M059J (cell line): ENCODE measurements around the gene TRIM41. TPM values are rescaled to one million over a fixed set of nuclear protein-coding genes. Genes with fewer than 3 reads are reported as not detected.
A peak's percentile ranks its signal among the peaks of the same experiment; 100 is the strongest.
"Not testable (repeated sequence)": the region's sequence is repeated elsewhere in the genome, so short reads cannot be mapped to it uniquely, and the experiment has no call there.

Experiments used
- DNase-seq: peaks from one replicate; pipeline ENCODE4 v3.0.0-alpha.2; 2012; ENCODE audit warnings: low read depth
- total RNA-seq: library from RNA; depleted of rRNA; stranded (reverse); fragments of >200 nt; shearing (Covaris generic); gene quantifications from 2 replicates; pipeline ENCODE4 v1.2.3, GENCODE V29; 2014

TRIM41 gene
- total RNA-seq, 1 experiment from 2014 or later = 9.0 TPM

DNA sequence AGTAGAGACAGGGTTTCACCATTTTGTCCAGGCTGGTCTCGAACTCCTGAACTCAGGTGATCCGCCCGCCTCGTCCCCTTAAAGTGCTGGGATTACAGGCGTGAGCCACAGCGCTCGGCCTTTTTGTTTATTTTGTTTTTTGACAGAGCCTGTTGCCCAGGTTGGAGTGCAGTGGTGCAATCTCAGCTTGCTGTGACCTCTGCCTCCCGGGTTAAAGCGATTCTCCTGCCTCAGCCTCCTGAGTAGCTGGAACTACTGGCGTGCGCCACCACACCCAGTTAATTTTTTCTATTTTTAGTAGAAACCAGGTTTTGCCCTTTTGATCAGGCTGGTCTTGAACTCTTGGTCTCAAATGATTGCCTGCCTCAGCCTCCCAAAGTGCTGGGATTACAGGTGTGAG is 12.9 kb upstream of the TRIM41 start:
- not testable (repeated sequence) for DNase-seq

- DNase-seq = not testable (repeated sequence)
Measured at GRCh38 chr5:181210698-181211097, 12.4 kb upstream of the TRIM41 start.

DNA sequence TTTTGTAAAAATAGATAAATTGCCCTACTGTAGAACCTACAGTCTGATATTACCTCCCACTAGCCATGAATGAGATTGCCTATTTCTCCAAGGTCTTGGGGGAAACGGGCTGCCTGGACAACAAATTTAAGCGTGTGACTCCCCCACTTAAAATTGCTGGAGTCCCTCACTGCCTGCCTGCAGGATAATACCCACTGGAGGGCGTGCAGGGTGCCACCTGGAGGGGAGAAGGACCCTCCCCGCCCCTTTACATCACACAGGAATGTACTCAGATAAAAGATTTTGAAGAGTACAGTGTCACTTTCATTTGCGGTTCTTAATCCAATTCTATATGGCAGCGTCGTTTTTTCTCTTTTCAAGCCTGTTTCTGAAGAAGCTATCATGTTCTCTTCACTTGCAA is 11.9 kb upstream of the TRIM41 start:
- no peak for DNase-seq

GRCh38 chr5:181212080-181212479 is 11.0 kb upstream of the TRIM41 start:
- DNase-seq = no peak

- no peak for DNase-seq
Measured at GRCh38 chr5:181212934-181213333, 10.1 kb upstream of the TRIM41 start.

- not testable (repeated sequence) for DNase-seq
Measured at GRCh38 chr5:181214249-181214648, 8.8 kb upstream of the TRIM41 start.

DNA sequence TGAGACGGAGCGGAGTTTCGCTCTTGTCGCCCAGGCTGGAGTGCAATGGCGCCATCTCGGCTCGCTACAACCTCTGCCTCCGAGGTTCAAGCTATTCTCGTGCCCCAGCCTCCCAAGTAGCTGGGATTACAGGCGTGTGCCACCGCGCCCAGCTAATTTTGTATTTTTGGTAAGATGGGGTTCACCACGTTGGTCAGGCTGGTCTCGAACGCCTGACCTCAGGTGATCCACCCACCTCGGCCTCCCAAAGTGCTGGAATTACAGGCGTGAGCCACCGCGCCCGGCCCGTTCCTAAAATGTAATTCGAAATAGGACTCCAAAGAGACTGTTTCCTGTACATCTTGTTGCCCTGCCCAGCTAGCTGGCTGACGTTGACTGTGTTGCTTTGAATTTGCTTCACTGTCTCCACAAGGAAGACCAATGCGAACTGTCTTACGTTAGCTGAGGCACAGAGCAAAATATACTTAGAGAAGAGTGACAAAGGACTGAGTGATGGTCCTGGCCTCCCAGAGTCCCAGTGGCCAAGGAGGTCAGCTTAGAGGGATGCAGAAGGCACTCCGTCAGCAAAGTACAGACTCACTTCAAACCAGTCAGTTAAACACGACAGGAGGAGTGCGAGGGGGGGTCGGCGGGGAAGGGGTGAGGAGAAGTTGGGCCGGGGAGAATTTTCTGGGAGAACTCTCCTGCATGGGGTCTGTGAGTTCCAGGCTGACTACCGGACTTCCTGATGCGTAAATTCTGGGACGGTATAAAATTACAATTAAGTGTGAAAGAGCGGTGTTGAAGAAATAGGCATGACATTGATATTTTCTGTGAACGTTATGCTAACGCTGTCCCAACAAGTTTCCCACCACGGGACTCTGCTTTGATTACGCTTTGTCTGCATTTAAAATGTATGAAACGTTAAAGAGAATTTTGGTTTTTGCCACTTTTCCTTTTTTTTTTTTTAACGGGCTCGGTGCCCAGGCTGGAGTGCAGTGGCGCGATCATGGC is 6.8 kb upstream of the TRIM41 start:
- DNase-seq = no peak

DNA sequence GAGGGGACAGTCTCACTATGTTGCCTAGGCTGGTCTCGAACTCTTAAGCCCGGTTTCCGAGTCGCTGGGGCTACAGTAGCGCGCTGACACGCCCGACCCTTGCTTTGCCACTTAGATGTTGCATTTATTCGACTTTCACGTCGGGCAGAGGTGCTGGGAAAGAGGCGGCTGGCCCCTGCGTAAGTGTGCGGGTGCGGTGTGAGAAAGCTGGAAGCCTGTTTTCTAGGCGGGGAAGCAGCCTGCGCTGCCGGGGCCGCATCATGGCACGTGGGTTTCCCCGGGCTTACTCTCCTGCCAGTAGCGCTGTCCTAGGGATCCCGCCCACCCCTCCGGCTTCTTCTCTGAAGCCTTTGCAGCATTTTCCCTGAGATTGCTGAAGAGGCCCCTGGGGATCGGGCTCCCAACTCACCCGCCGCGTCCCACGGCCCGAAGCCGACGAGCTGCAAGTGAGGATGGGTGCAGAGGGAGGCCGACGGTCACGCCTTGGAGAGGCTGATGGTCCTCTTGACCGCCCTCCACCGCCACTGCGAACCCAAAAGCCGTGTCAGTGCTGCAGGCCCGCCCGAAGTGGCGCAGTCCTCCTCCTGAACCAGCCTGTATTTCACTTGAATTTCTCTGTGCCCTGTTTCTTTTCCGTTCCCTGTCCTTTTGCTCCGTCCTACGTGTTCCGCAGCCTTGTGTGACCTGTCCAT is 5.8 kb upstream of the TRIM41 start:
- DNase-seq = peak; percentile 66

- no peak for DNase-seq
Measured at GRCh38 chr5:181217803-181218062, 5.3 kb upstream of the TRIM41 start.

DNA sequence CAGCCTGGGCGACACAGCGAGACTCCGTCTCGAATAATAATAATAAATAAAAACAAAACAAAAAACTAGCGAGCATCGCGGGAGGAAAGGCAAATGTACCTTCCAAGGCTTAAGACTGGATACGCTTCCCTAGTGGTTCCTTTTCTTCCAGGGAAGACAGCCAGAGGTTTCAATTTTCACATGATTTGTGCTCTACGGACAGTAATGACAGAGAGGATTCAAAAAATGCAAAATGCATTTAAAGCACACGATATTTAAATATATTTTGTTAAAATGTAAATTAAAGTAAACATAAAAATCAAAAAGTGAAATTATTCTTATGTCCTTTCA is 4.3 kb upstream of the TRIM41 start:
- no peak for DNase-seq

DNA sequence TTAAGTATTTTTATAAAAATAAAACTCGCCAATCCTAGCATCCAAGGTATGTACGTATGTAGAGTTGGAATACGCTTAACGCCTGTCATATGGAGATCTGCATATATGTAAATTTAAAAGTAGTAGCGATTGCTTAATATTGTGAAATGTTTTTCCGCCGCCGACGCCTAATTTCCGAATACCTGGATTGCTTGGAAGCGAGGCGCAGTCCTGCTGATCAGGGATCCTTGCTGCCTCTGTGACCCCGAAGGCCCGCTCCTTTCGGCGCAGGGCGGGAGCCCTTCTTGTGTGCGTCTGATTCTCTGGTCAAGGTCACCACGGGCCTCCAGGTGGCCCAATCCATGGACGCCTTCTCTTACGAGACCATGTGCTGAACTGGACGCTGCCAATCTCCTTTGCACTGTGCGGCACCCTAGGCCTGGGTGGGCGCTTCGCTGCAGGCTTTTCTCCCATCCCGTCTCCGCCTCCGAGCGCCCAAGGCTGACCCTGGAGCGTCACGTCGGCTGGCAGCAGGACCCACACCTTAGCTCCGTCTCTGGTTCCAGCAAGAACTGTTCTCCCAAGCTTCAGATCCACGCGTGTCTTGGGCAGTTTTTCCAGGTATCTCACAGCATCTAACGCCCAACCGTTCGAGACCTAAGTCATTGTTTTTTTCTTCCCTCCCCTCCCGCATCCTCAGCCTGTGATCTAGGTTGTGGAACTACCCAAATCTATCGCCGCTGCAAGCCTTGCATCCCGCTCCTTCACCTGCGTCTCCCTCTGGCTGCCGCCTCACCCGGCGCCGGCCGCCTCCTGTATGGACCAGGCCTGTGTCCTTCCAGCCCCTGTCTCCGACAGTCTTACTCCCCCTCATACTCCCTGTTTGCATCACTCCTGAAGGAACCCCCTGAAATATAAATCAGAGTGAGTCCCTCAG is 3.6 kb upstream of the TRIM41 start:
- no peak for DNase-seq

GRCh38 chr5:181220178-181220515 is 2.9 kb upstream of the TRIM41 start:
- DNase-seq = no peak

- DNase-seq = no peak
Measured at GRCh38 chr5:181221105-181221791, 1.8 kb upstream of the TRIM41 start.

DNA sequence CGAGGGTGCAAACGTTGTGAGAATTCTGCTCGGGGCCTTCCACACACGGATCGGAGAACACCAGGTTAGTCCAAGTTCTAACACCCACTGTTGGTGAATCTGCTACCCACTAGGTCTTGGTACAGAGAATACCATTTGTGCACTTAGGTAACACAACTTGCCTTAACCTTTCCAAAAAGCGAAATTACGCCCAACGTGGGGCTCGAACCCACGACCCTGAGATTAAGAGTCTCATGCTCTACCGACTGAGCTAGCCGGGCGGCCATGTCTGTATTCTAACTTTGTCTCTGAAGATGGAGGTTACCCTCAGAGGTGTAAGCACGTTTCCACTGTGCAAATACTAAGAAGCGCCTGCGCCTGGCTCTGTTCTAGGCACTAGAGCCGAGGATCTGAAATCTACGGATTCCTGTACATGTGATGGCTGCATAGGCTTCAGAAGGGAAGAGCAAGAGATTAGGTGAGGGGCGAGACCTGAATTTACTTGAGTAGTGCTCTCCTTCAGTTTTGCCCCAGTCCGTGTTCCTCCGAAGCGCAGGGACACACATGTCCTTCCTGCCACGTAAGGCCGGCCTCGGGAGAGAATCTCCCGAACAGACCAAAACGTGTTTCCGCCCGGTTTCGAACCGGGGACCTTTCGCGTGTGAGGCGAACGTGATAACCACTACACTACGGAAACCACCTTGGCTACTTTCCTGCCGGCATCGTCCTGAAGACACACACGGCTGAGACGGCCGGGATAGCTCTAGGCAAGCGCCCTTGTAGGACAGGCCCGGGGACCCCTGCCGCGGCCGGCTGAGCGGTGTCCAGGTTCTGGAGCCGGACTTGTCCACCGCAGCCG is 1.1 kb upstream of the TRIM41 start:
- peak; percentile 97 for DNase-seq

DNA sequence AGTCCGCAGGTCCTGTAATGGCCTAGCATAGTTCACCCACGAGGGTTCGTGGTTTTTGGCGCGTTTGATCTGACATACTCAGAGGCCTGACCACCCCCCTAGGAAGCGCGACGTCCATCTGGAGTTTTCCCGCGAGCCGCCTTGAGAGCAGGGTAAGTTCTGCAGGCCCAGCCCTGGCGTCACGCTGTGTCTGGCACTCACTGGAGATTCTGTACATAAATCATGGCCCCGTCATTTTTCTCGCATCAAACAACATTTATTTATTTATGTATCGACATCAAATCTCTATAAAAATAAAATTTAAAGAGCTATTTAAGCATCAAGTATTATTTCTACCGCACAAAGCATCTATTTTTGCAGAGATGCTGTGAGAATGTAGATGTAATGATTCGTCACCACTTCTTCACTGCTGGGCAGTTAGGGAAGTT is 437 bp upstream of the TRIM41 start:
- DNase-seq = no peak

DNA sequence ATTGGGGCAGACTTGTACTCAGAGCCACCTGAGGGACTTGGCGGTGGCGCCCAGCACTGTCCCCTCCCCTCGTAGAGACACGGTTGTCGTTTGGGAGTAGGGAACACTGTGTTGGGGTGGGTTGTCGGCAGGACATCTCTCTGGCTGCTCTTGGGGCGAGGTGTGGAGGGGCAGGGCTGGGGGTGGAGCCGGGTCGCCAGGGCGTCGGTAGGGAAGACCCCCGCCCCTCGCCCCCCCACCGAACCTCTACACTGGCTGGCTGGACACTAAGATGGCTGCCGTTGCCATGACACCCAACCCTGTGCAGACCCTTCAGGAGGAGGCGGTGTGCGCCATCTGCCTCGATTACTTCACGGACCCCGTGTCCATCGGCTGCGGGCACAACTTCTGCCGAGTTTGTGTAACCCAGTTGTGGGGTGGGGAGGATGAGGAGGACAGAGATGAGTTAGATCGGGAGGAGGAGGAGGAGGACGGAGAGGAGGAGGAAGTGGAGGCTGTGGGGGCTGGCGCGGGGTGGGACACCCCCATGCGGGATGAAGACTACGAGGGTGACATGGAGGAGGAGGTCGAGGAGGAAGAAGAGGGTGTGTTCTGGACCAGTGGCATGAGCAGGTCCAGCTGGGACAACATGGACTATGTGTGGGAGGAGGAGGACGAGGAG is 778 bp downstream of the TRIM41 start:
- no peak for DNase-seq

- DNase-seq = no peak
Measured at GRCh38 chr5:181224390-181225229, 1.5 kb downstream of the TRIM41 start.

DNA sequence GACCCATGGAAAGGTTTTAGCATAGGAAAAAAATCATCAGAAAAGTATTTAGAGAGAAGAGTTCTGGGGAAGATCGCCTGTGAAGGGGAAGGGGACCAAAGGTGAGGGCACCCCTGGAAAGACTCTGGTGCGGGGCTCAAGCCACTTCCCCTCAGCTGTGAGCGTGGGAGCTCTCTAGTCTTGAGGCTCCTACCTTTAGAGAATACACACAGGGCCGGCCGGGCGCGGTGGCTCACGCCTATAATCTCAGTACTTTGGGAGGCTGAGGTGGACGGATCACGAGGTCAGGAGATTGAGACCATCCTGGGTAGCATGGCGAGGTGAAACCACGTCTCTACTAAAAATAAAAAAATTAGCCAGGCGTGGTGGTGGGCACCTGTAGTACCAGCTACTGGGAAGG is 6.9 kb downstream of the TRIM41 start:
- DNase-seq = no peak

DNA sequence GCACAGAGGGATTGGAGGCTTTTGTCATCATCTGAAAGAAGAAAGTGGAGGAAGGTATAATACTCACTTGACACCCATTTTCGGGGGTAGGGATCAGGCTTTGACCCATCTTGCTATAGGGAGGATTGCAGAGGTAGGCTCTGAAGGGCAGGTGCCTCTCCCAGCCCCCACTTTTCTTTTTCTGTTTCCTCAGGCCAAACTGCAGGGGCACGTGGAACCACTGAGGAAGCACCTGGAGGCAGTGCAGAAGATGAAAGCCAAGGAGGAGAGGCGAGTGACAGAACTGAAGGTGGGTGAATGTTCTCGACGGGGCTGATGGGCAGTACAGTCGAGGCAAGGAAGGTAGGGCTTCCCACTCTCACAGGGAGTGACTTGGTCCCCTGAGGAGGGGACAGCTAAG is 7.5 kb downstream of the TRIM41 start:
- no peak for DNase-seq
